HL-60 (cell line): ENCODE data around the gene CCDC59.
A peak's percentile ranks its signal among the peaks of the same experiment; 100 is the strongest.

ENCODE experiments used
- DNase-seq, 2 experiments: peaks; one replicate each; pipeline ENCODE4 v3.0.0-alpha.2; 2010 to 2020; ENCODE audit warnings: low read depth in 1 of 2, low spot score in 1 of 2
- H3K27ac ChIP-seq: fragments of 250-450 bp; sonication (Bioruptor Pico); replicated peaks from 2 replicates; pipeline ENCODE4 v1.5.1; 2020; ENCODE audit warnings: mild to moderate bottlenecking, moderate library complexity
- H3K27me3 ChIP-seq: fragments of 250-450 bp; sonication (Bioruptor Pico); 2 replicates; pipeline ENCODE4 v1.5.1; 2021; ENCODE audit warnings: mild to moderate bottlenecking, moderate library complexity; ENCODE audit not compliant: insufficient read depth, poor library complexity, severe bottlenecking
- H3K4me3 ChIP-seq: replicated peaks from 2 replicates; pipeline ENCODE4 v1.5.1; 2011; ENCODE audit warnings: mild to moderate bottlenecking, control low read depth, low read length; ENCODE audit not compliant: insufficient read depth
- GABPA ChIP-seq: IDR thresholded peaks from 2 replicates; pipeline ENCODE4 v1.6.1; 2012; ENCODE audit warnings: low read depth
- POLR2AphosphoS5 ChIP-seq: IDR thresholded peaks from 2 replicates; pipeline ENCODE4 v1.6.1; 2012; ENCODE audit warnings: low read depth
- REST ChIP-seq: IDR thresholded peaks from 2 replicates; pipeline ENCODE4 v1.6.1; 2012; ENCODE audit warnings: low read depth; ENCODE audit not compliant: insufficient replicate concordance
- SPI1 ChIP-seq: IDR thresholded peaks from 2 replicates; pipeline ENCODE4 v1.6.1; 2012; ENCODE audit warnings: low read depth, mild to moderate bottlenecking, borderline replicate concordance
- TF ChIP-seq, protein P1 (sequence below): IDR thresholded peaks from one replicate; pipeline ENCODE4 v1.5.1; 2011; ENCODE audit warnings: low read length, control low read depth, inconsistent platforms; ENCODE audit not compliant: insufficient read depth

The CCDC59 gene

GRCh38 chr12:82400819-82401218 is 42.6 kb upstream of the CCDC59 start:
- no peak for DNase-seq
- H3K27me3 ChIP-seq = no peaks in the 10 kb centered on the region
- no peak overlapping the region for H3K4me3 ChIP-seq
- no peak overlapping the region for H3K27ac ChIP-seq
- TF ChIP-seq SPI1 = no peak
- TF ChIP-seq REST = no peak
- TF ChIP-seq, protein P1, sequence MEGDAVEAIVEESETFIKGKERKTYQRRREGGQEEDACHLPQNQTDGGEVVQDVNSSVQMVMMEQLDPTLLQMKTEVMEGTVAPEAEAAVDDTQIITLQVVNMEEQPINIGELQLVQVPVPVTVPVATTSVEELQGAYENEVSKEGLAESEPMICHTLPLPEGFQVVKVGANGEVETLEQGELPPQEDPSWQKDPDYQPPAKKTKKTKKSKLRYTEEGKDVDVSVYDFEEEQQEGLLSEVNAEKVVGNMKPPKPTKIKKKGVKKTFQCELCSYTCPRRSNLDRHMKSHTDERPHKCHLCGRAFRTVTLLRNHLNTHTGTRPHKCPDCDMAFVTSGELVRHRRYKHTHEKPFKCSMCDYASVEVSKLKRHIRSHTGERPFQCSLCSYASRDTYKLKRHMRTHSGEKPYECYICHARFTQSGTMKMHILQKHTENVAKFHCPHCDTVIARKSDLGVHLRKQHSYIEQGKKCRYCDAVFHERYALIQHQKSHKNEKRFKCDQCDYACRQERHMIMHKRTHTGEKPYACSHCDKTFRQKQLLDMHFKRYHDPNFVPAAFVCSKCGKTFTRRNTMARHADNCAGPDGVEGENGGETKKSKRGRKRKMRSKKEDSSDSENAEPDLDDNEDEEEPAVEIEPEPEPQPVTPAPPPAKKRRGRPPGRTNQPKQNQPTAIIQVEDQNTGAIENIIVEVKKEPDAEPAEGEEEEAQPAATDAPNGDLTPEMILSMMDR = no peak
- TF ChIP-seq POLR2AphosphoS5 = no peak
- TF ChIP-seq GABPA = no peak

GRCh38 chr12:82398879-82399278 is 40.7 kb upstream of the CCDC59 start:
- Histone ChIP-seq H3K27ac (no peak overlapping the region), H3K27me3 (no peaks in the 10 kb centered on the region), H3K4me3 (no peak overlapping the region)
- DNase-seq = no peak
- TF ChIP-seq POLR2AphosphoS5 (no peak), REST (no peak), SPI1 (no peak), GABPA (no peak)
- TF ChIP-seq, protein P1 = no peak

DNA sequence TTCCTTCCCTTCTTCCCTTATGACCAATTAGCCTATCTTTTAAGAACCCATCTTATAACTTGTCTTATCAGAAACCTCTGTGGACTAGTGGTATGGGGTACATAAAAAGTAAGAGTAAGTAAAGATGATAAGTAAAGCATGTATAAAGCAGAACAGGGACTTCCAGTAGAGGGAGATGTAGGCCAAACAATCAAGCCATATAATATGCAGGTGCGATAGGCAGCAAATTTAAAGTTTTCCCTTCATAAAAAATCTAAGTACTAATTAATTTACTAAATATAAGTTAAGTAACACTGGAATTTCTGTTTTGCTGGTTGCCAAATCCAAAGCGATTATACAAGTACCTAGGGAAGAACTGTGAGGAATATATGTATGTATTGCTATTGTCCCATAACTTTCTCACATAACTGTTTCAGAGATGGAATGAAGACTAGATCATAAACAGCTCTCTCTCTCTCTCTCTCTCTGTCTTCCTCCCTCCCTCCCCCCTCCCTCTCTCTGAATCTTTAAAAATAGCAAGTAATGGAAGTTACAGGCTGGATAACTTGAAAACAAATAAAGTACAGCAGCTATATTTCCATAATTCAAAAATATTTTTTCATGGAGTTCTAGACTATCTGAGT is 25.9 kb upstream of the CCDC59 start:
- no peak overlapping the region for H3K4me3 ChIP-seq
- no peak for DNase-seq
- H3K27ac ChIP-seq = no peak overlapping the region
- H3K27me3 ChIP-seq = no peaks in the 10 kb centered on the region
- no peak for TF ChIP-seq REST
- TF ChIP-seq, protein P1 = peak; percentile 5
- no peak for TF ChIP-seq POLR2AphosphoS5
- no peak for TF ChIP-seq SPI1
- TF ChIP-seq GABPA = no peak
